ENCODE results near the gene DEPDC4.
"Not testable (repeated sequence)": the region's sequence is repeated elsewhere in the genome, so short reads cannot be mapped to it uniquely, and the experiment has no call there.

Gene DEPDC4

GRCh38 chr12:100293017-100293416 is 26.1 kb upstream of the DEPDC4 start:
- H3K27me3 ChIP-seq (replicated peaks; ENCODE audit: insufficient read depth, low read length) = no peaks in the 10 kb centered on the region
- no peaks in the 10 kb centered on the region for H3K4me1 ChIP-seq (ENCODE audit: low read length)
- no peaks in the 10 kb centered on the region for H3K36me3 ChIP-seq (replicated peaks; ENCODE audit: insufficient read depth, low read length)
- H3K79me2 ChIP-seq (ENCODE audit: low read length) = no peaks in the 10 kb centered on the region
- H3K9me2 ChIP-seq (replicated peaks; ENCODE audit: insufficient read depth, low read length) = no peaks in the 10 kb centered on the region
- H3K4me3 ChIP-seq (ENCODE audit: low read length) = no peak overlapping the region
- no peaks in the 10 kb centered on the region for H4K20me1 ChIP-seq (ENCODE audit: insufficient read depth, low read length)
- no peaks in the 10 kb centered on the region for H3F3A ChIP-seq (ENCODE audit: insufficient read depth, low read length)
- H3K27ac ChIP-seq (ENCODE audit: low read length) = no peak overlapping the region
- no peaks in the 10 kb centered on the region for H3K9me3 ChIP-seq (replicated peaks; ENCODE audit: insufficient read depth, low read length)
- no peak overlapping the region for H3K4me2 ChIP-seq (ENCODE audit: low read depth, low read length)
- no peak overlapping the region for H2AFZ ChIP-seq (ENCODE audit: low read length)
- TF ChIP-seq CTCF (IDR thresholded peaks at IDR 0.05; ENCODE audit: low read length) = no peak
- TF ChIP-seq EZH2phosphoT487 (IDR thresholded peaks at IDR 0.05; ENCODE audit: low read length) = no peak
- TF ChIP-seq EZH2 (optimal IDR thresholded peaks at IDR 0.05; ENCODE audit: low read depth, low read length) = no peak
- no peak overlapping the region for H3K9ac ChIP-seq (ENCODE audit: low read length)
- DNase-seq = no peak

GRCh38 chr12:100290016-100290415 is 23.1 kb upstream of the DEPDC4 start:
- Histone ChIP-seq H3K27ac (ENCODE audit: low read length) (no peak overlapping the region), H2AFZ (ENCODE audit: low read length) (no peak overlapping the region), H3K9ac (ENCODE audit: low read length) (no peak overlapping the region), H3K4me1 (ENCODE audit: low read length) (no peaks in the 10 kb centered on the region), H3F3A (ENCODE audit: insufficient read depth, low read length) (no peaks in the 10 kb centered on the region), H3K9me2 (replicated peaks; ENCODE audit: insufficient read depth, low read length) (no peaks in the 10 kb centered on the region), H3K79me2 (ENCODE audit: low read length) (no peaks in the 10 kb centered on the region), H3K9me3 (replicated peaks; ENCODE audit: insufficient read depth, low read length) (no peaks in the 10 kb centered on the region), H3K36me3 (replicated peaks; ENCODE audit: insufficient read depth, low read length) (no peaks in the 10 kb centered on the region), H3K4me3 (ENCODE audit: low read length) (no peak overlapping the region), H4K20me1 (ENCODE audit: insufficient read depth, low read length) (no peaks in the 10 kb centered on the region), H3K27me3 (replicated peaks; ENCODE audit: insufficient read depth, low read length) (no peaks in the 10 kb centered on the region), H3K4me2 (ENCODE audit: low read depth, low read length) (no peak overlapping the region)
- TF ChIP-seq CTCF (IDR thresholded peaks at IDR 0.05; ENCODE audit: low read length) (no peak), EZH2phosphoT487 (IDR thresholded peaks at IDR 0.05; ENCODE audit: low read length) (no peak), EZH2 (optimal IDR thresholded peaks at IDR 0.05; ENCODE audit: low read depth, low read length) (no peak)
- DNase-seq = no peak

- Histone ChIP-seq H2AFZ (ENCODE audit: low read length) (no peak overlapping the region), H3K79me2 (ENCODE audit: low read length) (no peaks in the 10 kb centered on the region), H3F3A (ENCODE audit: insufficient read depth, low read length) (no peaks in the 10 kb centered on the region), H3K9ac (ENCODE audit: low read length) (no peak overlapping the region), H3K4me2 (ENCODE audit: low read depth, low read length) (no peak overlapping the region), H3K36me3 (replicated peaks; ENCODE audit: insufficient read depth, low read length) (no peaks in the 10 kb centered on the region), H3K27ac (ENCODE audit: low read length) (no peak overlapping the region), H3K4me1 (ENCODE audit: low read length) (no peaks in the 10 kb centered on the region), H3K27me3 (replicated peaks; ENCODE audit: insufficient read depth, low read length) (no peaks in the 10 kb centered on the region), H3K9me3 (replicated peaks; ENCODE audit: insufficient read depth, low read length) (no peaks in the 10 kb centered on the region), H4K20me1 (ENCODE audit: insufficient read depth, low read length) (no peaks in the 10 kb centered on the region), H3K4me3 (ENCODE audit: low read length) (no peak overlapping the region), H3K9me2 (replicated peaks; ENCODE audit: insufficient read depth, low read length) (no peaks in the 10 kb centered on the region)
- no peak for DNase-seq
- TF ChIP-seq EZH2 (optimal IDR thresholded peaks at IDR 0.05; ENCODE audit: low read depth, low read length) = no peak
- TF ChIP-seq CTCF (IDR thresholded peaks at IDR 0.05; ENCODE audit: low read length) = no peak
- TF ChIP-seq EZH2phosphoT487 (IDR thresholded peaks at IDR 0.05; ENCODE audit: low read length) = no peak
Measured at GRCh38 chr12:100289038-100289437, 22.2 kb upstream of the DEPDC4 start.

GRCh38 chr12:100284556-100284955 is 17.7 kb upstream of the DEPDC4 start:
- not testable (repeated sequence) for DNase-seq; H3F3A ChIP-seq (ENCODE audit: insufficient read depth, low read length); H3K4me2 ChIP-seq (ENCODE audit: low read depth, low read length); H3K9me3 ChIP-seq (replicated peaks; ENCODE audit: insufficient read depth, low read length); H3K27me3 ChIP-seq (replicated peaks; ENCODE audit: insufficient read depth, low read length); H3K36me3 ChIP-seq (replicated peaks; ENCODE audit: insufficient read depth, low read length); H3K4me3 ChIP-seq (ENCODE audit: low read length); H2AFZ ChIP-seq (ENCODE audit: low read length); H3K9ac ChIP-seq (ENCODE audit: low read length); H3K4me1 ChIP-seq (ENCODE audit: low read length); H3K27ac ChIP-seq (ENCODE audit: low read length); H3K9me2 ChIP-seq (replicated peaks; ENCODE audit: insufficient read depth, low read length); H4K20me1 ChIP-seq (ENCODE audit: insufficient read depth, low read length)
- peaks cover 20% of the 10 kb centered on the region for H3K79me2 ChIP-seq (ENCODE audit: low read length)

Data from MM.1S (cell line).